ENCODE results near the gene FCER1G. TPM values are rescaled to one million over a fixed set of nuclear protein-coding genes. Genes with fewer than 3 reads are reported as not detected.

Gene FCER1G
- total RNA-seq, 1 donor from 2014 or later, result 0.71 TPM

DNA sequence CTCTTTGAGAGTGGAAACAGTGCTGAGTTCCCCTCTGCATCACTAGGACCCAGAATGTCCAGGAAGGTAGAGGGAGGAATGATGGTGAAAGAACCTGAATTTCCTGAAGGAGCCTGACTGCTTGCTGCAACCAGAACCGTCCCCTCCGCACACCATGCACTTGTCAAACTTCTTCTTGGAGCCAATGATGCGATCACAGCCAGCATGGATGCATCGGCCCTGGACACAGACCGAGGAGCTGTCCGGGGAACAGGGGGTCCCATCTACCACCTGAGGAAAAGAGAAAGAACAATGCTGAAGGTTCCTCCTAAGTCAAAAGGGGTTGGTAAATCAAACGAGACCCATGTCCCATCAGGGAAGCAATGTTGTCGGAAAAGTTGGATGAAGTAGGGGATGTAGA, 23.1 kb upstream of the FCER1G start:
- Mint-ChIP-seq H3K27ac (no peak overlapping the region), H3K4me3 (ENCODE audit: low read depth) (no peak overlapping the region), H3K4me1 (ENCODE audit: low read depth) (peaks cover 20% of the 10 kb centered on the region), H3K27me3 (ENCODE audit: low read depth) (no peaks in the 10 kb centered on the region), H3K36me3 (ENCODE audit: low read depth) (no peaks in the 10 kb centered on the region), H3K9me3 (no peaks in the 10 kb centered on the region)
- intact Hi-C loops (cut with micrococcal nuclease), result loop anchor here (5.0 kb wide), 1 partner anchor 190 kb away; no protein-coding TSS in a partner anchor
- no peak for DNase-seq (ENCODE audit: low spot score)

GRCh38 chr1:161192476-161193465, 22.3 kb upstream of the FCER1G start:
- H3K27ac Mint-ChIP-seq, result peak overlapping the region; percentile 74
- intact Hi-C loops (cut with micrococcal nuclease), result loop anchor here (5.0 kb wide), 1 partner anchor 190 kb away; no protein-coding TSS in a partner anchor
- H3K9me3 Mint-ChIP-seq, result no peaks in the 10 kb centered on the region
- peaks cover 17% of the 10 kb centered on the region for H3K4me1 Mint-ChIP-seq (ENCODE audit: low read depth)
- no peaks in the 10 kb centered on the region for H3K36me3 Mint-ChIP-seq (ENCODE audit: low read depth)
- H3K27me3 Mint-ChIP-seq (ENCODE audit: low read depth), result no peaks in the 10 kb centered on the region
- DNase-seq (ENCODE audit: low spot score), result peak; percentile 63
- no peak overlapping the region for H3K4me3 Mint-ChIP-seq (ENCODE audit: low read depth)

- intact Hi-C loops (cut with micrococcal nuclease), result loop anchor here (5.0 kb wide), 1 partner anchor 189 kb away; no protein-coding TSS in a partner anchor
- Mint-ChIP-seq H3K4me1 (ENCODE audit: low read depth) (peaks cover 15% of the 10 kb centered on the region), H3K27me3 (ENCODE audit: low read depth) (no peaks in the 10 kb centered on the region), H3K9me3 (no peaks in the 10 kb centered on the region), H3K4me3 (ENCODE audit: low read depth) (no peak overlapping the region), H3K36me3 (ENCODE audit: low read depth) (no peaks in the 10 kb centered on the region), H3K27ac (no peak overlapping the region)
- no peak for DNase-seq (ENCODE audit: low spot score)
Observed at GRCh38 chr1:161193561-161194235, 21.4 kb upstream of the FCER1G start.

DNA sequence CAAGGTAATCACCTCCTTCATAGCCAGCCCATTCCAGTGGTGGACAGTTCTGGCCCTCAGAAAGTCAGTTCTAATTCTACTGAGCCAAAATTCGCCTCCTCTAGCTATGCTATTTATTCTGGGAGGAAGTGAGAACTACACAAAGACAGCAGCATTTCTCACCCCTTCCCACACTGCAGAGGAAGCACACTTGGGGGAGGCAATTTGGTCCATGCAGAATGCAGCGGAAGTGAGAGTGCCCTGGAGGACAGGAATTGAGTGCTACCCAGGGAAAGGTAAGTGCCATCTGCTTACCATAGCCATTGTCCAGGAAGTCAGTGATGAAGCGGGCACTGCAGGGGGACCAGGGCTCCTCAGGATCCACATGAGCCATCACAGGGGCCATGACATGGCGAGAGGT, 19.9 kb upstream of the FCER1G start:
- no peak overlapping the region for H3K27ac Mint-ChIP-seq
- DNase-seq (ENCODE audit: low spot score), result no peak

GRCh38 chr1:161196111-161196510, 19.0 kb upstream of the FCER1G start:
- H3K9me3 Mint-ChIP-seq, result no peaks in the 10 kb centered on the region
- intact Hi-C loops (cut with micrococcal nuclease), result no loop called here
- no peak overlapping the region for H3K27ac Mint-ChIP-seq
- H3K4me1 Mint-ChIP-seq (ENCODE audit: low read depth), result peaks cover 24% of the 10 kb centered on the region
- no peak for DNase-seq (ENCODE audit: low spot score)
- no peaks in the 10 kb centered on the region for H3K36me3 Mint-ChIP-seq (ENCODE audit: low read depth)
- H3K4me3 Mint-ChIP-seq (ENCODE audit: low read depth), result no peak overlapping the region
- H3K27me3 Mint-ChIP-seq (ENCODE audit: low read depth), result no peaks in the 10 kb centered on the region

More for the DNA sequence above, 19.9 kb upstream of the FCER1G start:
- intact Hi-C loops (cut with micrococcal nuclease), result no loop called here
- no peaks in the 10 kb centered on the region for H3K9me3 Mint-ChIP-seq
- H3K4me1 Mint-ChIP-seq (ENCODE audit: low read depth), result peaks cover 19% of the 10 kb centered on the region
- no peak overlapping the region for H3K4me3 Mint-ChIP-seq (ENCODE audit: low read depth)
- H3K36me3 Mint-ChIP-seq (ENCODE audit: low read depth), result no peaks in the 10 kb centered on the region
- no peaks in the 10 kb centered on the region for H3K27me3 Mint-ChIP-seq (ENCODE audit: low read depth)

DNA sequence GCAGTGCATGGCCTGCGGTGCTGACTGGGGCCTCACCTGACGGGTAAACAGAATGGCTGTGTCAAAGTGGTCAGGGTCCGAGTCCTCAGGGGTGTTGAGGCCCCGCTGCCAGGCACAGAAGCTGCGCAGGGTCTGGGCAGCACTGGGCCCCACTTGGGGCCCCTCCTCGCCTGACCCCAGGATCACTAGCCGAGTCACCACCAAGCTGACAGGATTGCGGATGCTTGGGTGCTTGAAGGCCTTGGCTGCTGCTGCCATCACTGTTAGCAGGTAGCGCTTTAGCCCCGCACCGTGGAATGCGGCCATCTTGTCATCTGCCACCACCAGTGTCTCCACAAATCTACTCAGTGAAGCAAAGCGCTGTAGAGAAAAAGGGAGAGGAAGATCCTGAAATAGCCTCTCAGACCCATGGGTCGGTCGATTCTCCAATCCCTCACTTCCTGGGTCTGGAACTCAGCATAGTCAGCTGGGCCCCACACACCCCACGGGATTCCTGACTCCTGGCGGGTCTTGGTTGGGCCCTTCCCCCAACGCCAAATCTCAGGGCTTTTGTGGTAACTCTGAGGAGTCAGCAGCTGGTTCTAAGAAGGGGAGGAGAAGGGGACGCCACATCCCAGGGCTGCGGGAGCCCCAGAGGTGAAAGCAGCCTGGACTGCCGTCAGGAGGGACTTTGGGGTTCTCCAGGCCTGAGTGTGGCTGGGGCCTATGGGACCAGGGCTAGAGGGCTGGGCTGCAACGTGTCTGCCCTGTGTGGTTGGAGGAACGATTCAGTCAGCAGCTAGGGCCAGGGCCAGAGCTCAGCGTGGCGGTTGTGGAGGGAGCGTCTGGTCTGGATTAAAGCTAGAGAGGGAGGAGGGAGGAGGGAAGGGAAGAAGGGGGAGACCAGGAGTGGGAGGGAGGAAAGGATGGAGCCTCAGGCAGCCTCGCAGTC, 18.3 kb upstream of the FCER1G start:
- Mint-ChIP-seq H3K9me3 (no peaks in the 10 kb centered on the region), H3K4me1 (ENCODE audit: low read depth) (peaks cover 29% of the 10 kb centered on the region), H3K4me3 (ENCODE audit: low read depth) (no peak overlapping the region), H3K27me3 (ENCODE audit: low read depth) (no peaks in the 10 kb centered on the region), H3K27ac (no peak overlapping the region), H3K36me3 (ENCODE audit: low read depth) (no peaks in the 10 kb centered on the region)
- intact Hi-C loops (cut with micrococcal nuclease), result no loop called here
- no peak for DNase-seq (ENCODE audit: low spot score)

DNA sequence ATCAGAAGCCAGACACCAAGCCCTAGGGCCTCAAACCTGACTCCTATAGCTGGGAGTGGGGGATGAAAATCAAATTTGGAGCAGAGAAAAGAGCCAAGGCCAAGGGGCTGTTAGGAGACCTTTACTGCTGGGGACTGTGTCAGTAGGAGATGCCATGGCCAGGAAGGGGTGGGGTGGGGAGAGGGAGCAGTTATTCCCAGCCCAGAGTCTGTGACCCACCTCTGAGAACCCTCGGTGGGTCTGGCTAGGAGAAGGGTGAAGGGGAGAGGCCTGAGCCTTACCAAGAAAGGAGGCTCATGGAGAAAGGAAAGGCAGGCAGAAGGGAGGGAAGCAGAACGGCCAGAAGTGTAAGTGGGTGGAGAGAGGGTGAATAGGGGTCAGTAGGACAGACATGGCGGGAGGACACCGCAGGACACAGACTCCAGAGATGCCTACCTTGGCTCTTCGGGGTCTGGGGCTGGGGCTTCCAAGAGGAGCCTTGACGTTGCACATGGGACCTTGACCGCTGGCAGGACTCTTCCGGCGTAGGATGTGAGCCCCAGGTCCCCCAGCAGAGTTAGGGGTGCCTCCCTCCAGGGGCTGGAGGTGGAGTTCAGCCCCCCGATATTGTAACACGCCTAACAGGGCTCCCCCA, 17.4 kb upstream of the FCER1G start:
- intact Hi-C loops (cut with micrococcal nuclease), result no loop called here
- DNase-seq (ENCODE audit: low spot score), result no peak
- Mint-ChIP-seq H3K9me3 (no peaks in the 10 kb centered on the region), H3K4me3 (ENCODE audit: low read depth) (no peak overlapping the region), H3K27me3 (ENCODE audit: low read depth) (no peaks in the 10 kb centered on the region), H3K4me1 (ENCODE audit: low read depth) (peaks cover 26% of the 10 kb centered on the region), H3K27ac (no peak overlapping the region), H3K36me3 (ENCODE audit: low read depth) (peaks cover 4% of the 10 kb centered on the region)

DNA sequence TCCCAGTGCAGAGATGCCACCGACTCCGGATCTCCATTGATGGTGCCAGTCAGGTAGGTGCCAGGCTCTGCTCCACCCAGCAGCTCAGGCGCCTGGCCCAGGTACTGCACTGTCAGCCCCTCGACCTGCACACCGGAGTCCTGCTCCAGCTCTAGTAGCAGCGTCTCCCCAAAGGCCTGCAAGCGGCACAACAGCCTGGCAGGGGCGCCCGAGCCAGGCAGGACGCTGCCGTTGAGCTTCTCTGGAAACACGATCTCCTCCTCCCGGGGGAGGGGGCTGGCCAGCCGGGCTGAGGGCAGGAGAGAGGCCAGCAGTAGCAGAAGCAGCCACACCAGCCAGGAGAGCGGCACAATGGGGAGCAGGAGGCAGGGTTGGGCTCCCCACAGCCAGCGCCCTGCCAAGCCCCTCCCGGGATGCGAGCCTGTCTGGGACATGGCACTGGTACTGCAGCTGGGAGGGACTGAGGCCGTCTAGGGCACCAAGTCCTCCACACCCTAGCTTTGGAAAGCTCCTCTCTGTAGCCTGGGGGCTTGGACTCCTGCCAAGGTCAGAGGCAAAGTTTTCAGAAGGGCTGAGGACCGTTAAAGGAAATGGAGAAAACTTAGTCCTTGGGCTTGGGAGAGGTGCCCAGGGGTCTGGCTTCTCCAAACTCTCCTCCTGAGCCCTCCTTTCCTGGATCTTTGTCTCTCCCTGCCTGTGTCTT, 16.8 kb upstream of the FCER1G start:
- peaks cover 8% of the 10 kb centered on the region for H3K36me3 Mint-ChIP-seq (ENCODE audit: low read depth)
- peaks cover 24% of the 10 kb centered on the region for H3K4me1 Mint-ChIP-seq (ENCODE audit: low read depth)
- H3K4me3 Mint-ChIP-seq (ENCODE audit: low read depth), result no peak overlapping the region
- H3K27ac Mint-ChIP-seq, result no peak overlapping the region
- H3K9me3 Mint-ChIP-seq, result no peaks in the 10 kb centered on the region
- H3K27me3 Mint-ChIP-seq (ENCODE audit: low read depth), result no peaks in the 10 kb centered on the region
- intact Hi-C loops (cut with micrococcal nuclease), result no loop called here
- no peak for DNase-seq (ENCODE audit: low spot score)

- no peaks in the 10 kb centered on the region for H3K27me3 Mint-ChIP-seq (ENCODE audit: low read depth)
Observed at GRCh38 chr1:161198897-161199431, 16.1 kb upstream of the FCER1G start, which contains the start of gene ADAMTS4. Gene ADAMTS4 (minus strand): TSS chr1:161199054. CDS start chr1:161198627, 427 bp downstream.

GRCh38 chr1:161199506-161200139, 15.5 kb upstream of the FCER1G start:
- H3K27ac Mint-ChIP-seq, result no peak overlapping the region
- H3K4me1 Mint-ChIP-seq (ENCODE audit: low read depth), result peaks cover 35% of the 10 kb centered on the region
- intact Hi-C loops (cut with micrococcal nuclease), result loop anchor here (5.0 kb wide), 2 partner anchors 32 to 108 kb away; partner anchors contain the start of genes MPZ and PPOX
- H3K9me3 Mint-ChIP-seq, result no peaks in the 10 kb centered on the region
- peaks cover 21% of the 10 kb centered on the region for H3K36me3 Mint-ChIP-seq (ENCODE audit: low read depth)
- no peak overlapping the region for H3K4me3 Mint-ChIP-seq (ENCODE audit: low read depth)
- H3K27me3 Mint-ChIP-seq (ENCODE audit: low read depth), result no peaks in the 10 kb centered on the region
- no peak for DNase-seq (ENCODE audit: low spot score)

More at GRCh38 chr1:161198897-161199431, 16.1 kb upstream of the FCER1G start, which contains the start of gene ADAMTS4:
- intact Hi-C loops (cut with micrococcal nuclease), result no loop called here
- Mint-ChIP-seq H3K36me3 (ENCODE audit: low read depth) (peaks cover 14% of the 10 kb centered on the region), H3K9me3 (no peaks in the 10 kb centered on the region), H3K4me3 (ENCODE audit: low read depth) (no peak within 1 kb of the TSS), H3K27ac (peak within 1 kb of the TSS; percentile 43), H3K4me1 (ENCODE audit: low read depth) (peaks cover 30% of the 10 kb centered on the region)
- no peak for DNase-seq (ENCODE audit: low spot score)

All from activated T-helper 2 cell treated with anti-CD3 and anti-CD28 coated beads, Interferon-gamma antibody, Interleukin-2, Interleukin-4, amounts not matched to agents 10 μg/mL and 5 μg/mL and 100 μg/mL, durations not matched to agents 14 hours and 24 hours and 36 hours (primary cell).